Activated T-cell treated with anti-CD3 and anti-CD28 coated beads, Interleukin-2, amount 50 U/mL, for 72 hours (primary cell): ENCODE data around the gene DYNC1LI2. TPM values are rescaled to one million over a fixed set of nuclear protein-coding genes. Genes with fewer than 3 reads are reported as not detected.
"Not testable (repeated sequence)": the region's sequence is repeated elsewhere in the genome, so short reads cannot be mapped to it uniquely, and the experiment has no call there.

Experiments
- ATAC-seq, 2 donors: fragments of 150-1000 bp; cut with Tn5 transposase; replicated peaks in 1 of 2; 2 replicates each; pipeline ENCODE4 v1.10.0; 2021; ENCODE audit warnings: moderate library complexity in 2 of 2, mild to moderate bottlenecking in 1 of 2
- DNase-seq, 2 donors: peaks; one replicate each; pipeline ENCODE4 v3.0.0; 2021 to 2022; ENCODE audit warnings: mixed read lengths in 1 of 2
- H3K27ac Mint-ChIP-seq: one replicate; pipeline ENCODE4 v1.8.0; 2022; ENCODE audit warnings: mild to moderate bottlenecking, moderate library complexity, mixed read lengths
- H3K27me3 Mint-ChIP-seq: one replicate; pipeline ENCODE4 v1.8.0; 2022; ENCODE audit warnings: low read depth, mixed read lengths
- H3K36me3 Mint-ChIP-seq, 2 donors: one replicate each; pipeline ENCODE4 v1.8.0; 2022; ENCODE audit warnings: mixed read lengths in 2 of 2, mild to moderate bottlenecking in 1 of 2; ENCODE audit not compliant: insufficient read depth in 2 of 2
- H3K4me1 Mint-ChIP-seq: one replicate; pipeline ENCODE4 v1.8.0; 2022; ENCODE audit warnings: low read depth, mixed read lengths
- H3K4me3 Mint-ChIP-seq, 2 donors: one replicate each; pipeline ENCODE4 v1.8.0; 2022; ENCODE audit warnings: mild to moderate bottlenecking in 2 of 2, mixed read lengths in 2 of 2, moderate library complexity in 2 of 2
- H3K9me3 Mint-ChIP-seq, 2 donors: one replicate each; pipeline ENCODE4 v1.8.0; 2022; ENCODE audit warnings: mixed read lengths in 2 of 2
- total RNA-seq, 2 donors: library from RNA; stranded (reverse); gene quantifications; one replicate each; pipeline ENCODE4 v1.2.3, GENCODE V29; 2022

Gene DYNC1LI2
- total RNA-seq, 2 donors from 2014 or later: 60.0 to 67.6 TPM

GRCh38 chr16:66689282-66689681, 62.1 kb downstream of the DYNC1LI2 start:
- DNase-seq: no peak
- no peak for ATAC-seq
- Mint-ChIP-seq H3K9me3 (no peaks in the 10 kb centered on the region), H3K27ac (no peak overlapping the region), H3K36me3 (no peaks in the 10 kb centered on the region), H3K27me3 (peaks cover 7% of the 10 kb centered on the region), H3K4me3 (no peak overlapping the region), H3K4me1 (peaks cover 9% of the 10 kb centered on the region)

- H3K9me3 Mint-ChIP-seq: no peaks in the 10 kb centered on the region
- DNase-seq (no peak), ATAC-seq (no peak)
- H3K4me3 Mint-ChIP-seq: no peak overlapping the region
- no peaks in the 10 kb centered on the region for H3K36me3 Mint-ChIP-seq
- peaks cover 9% of the 10 kb centered on the region for H3K4me1 Mint-ChIP-seq
- no peak overlapping the region for H3K27ac Mint-ChIP-seq
- H3K27me3 Mint-ChIP-seq: peaks cover 7% of the 10 kb centered on the region
Observed at GRCh38 chr16:66687906-66688625, 63.3 kb downstream of the DYNC1LI2 start.

- H3K36me3 Mint-ChIP-seq, H3K4me1 Mint-ChIP-seq, ATAC-seq, H3K9me3 Mint-ChIP-seq, H3K27me3 Mint-ChIP-seq, H3K27ac Mint-ChIP-seq, H3K4me3 Mint-ChIP-seq, DNase-seq: not testable (repeated sequence)
Observed at GRCh38 chr16:66685501-66686115, 65.8 kb downstream of the DYNC1LI2 start.

GRCh38 chr16:66682271-66682670, 69.1 kb downstream of the DYNC1LI2 start:
- no peak overlapping the region for H3K4me3 Mint-ChIP-seq
- no peak overlapping the region for H3K27ac Mint-ChIP-seq
- no peaks in the 10 kb centered on the region for H3K36me3 Mint-ChIP-seq
- H3K27me3 Mint-ChIP-seq: no peaks in the 10 kb centered on the region
- no peaks in the 10 kb centered on the region for H3K9me3 Mint-ChIP-seq
- ATAC-seq: no peak
- H3K4me1 Mint-ChIP-seq: no peaks in the 10 kb centered on the region
- no peak for DNase-seq

- Mint-ChIP-seq H3K27ac (no peak overlapping the region), H3K4me1 (no peaks in the 10 kb centered on the region), H3K27me3 (no peaks in the 10 kb centered on the region), H3K9me3 (no peaks in the 10 kb centered on the region), H3K4me3 (no peak overlapping the region), H3K36me3 (no peaks in the 10 kb centered on the region)
- DNase-seq (no peak), ATAC-seq (no peak)
Observed at GRCh38 chr16:66681676-66682075, 69.7 kb downstream of the DYNC1LI2 start.

GRCh38 chr16:66678337-66678736, 73.1 kb downstream of the DYNC1LI2 start:
- Mint-ChIP-seq H3K4me3 (no peak overlapping the region), H3K27me3 (no peaks in the 10 kb centered on the region), H3K4me1 (no peaks in the 10 kb centered on the region), H3K36me3 (no peaks in the 10 kb centered on the region), H3K9me3 (no peaks in the 10 kb centered on the region), H3K27ac (no peak overlapping the region)
- no peak for DNase-seq
- ATAC-seq: no peak

- Mint-ChIP-seq H3K4me1 (no peaks in the 10 kb centered on the region), H3K27ac (no peak overlapping the region)
- ATAC-seq: no peak
Observed at GRCh38 chr16:66677836-66678235, 73.6 kb downstream of the DYNC1LI2 start.

GRCh38 chr16:66677179-66677578, 74.2 kb downstream of the DYNC1LI2 start:
- Mint-ChIP-seq H3K9me3 (no peaks in the 10 kb centered on the region), H3K27ac (no peak overlapping the region), H3K27me3 (no peaks in the 10 kb centered on the region), H3K4me1 (no peaks in the 10 kb centered on the region), H3K36me3 (no peaks in the 10 kb centered on the region), H3K4me3 (no peak overlapping the region)
- DNase-seq (no peak), ATAC-seq (no peak)

More at GRCh38 chr16:66677836-66678235, 73.6 kb downstream of the DYNC1LI2 start:
- H3K9me3 Mint-ChIP-seq: no peaks in the 10 kb centered on the region
- no peaks in the 10 kb centered on the region for H3K36me3 Mint-ChIP-seq
- H3K4me3 Mint-ChIP-seq: no peak overlapping the region
- no peak for DNase-seq
- H3K27me3 Mint-ChIP-seq: no peaks in the 10 kb centered on the region

- no peak overlapping the region for H3K4me3 Mint-ChIP-seq
- H3K27me3 Mint-ChIP-seq: no peaks in the 10 kb centered on the region
- no peak for ATAC-seq
- H3K27ac Mint-ChIP-seq: no peak overlapping the region
- no peaks in the 10 kb centered on the region for H3K9me3 Mint-ChIP-seq
- no peak for DNase-seq
- H3K36me3 Mint-ChIP-seq: no peaks in the 10 kb centered on the region
- no peaks in the 10 kb centered on the region for H3K4me1 Mint-ChIP-seq
Observed at GRCh38 chr16:66676599-66676998, 74.8 kb downstream of the DYNC1LI2 start.

- H3K27ac Mint-ChIP-seq: no peak overlapping the region
- ATAC-seq: no peak
- no peaks in the 10 kb centered on the region for H3K4me1 Mint-ChIP-seq
- no peaks in the 10 kb centered on the region for H3K27me3 Mint-ChIP-seq
- H3K36me3 Mint-ChIP-seq: no peaks in the 10 kb centered on the region
- no peak overlapping the region for H3K4me3 Mint-ChIP-seq
- H3K9me3 Mint-ChIP-seq: no peaks in the 10 kb centered on the region
- DNase-seq: no peak
Observed at GRCh38 chr16:66673691-66674090, 77.7 kb downstream of the DYNC1LI2 start.

Other genes with a start within 250 kb of the DYNC1LI2 start
- 10 to 100 TPM; 16.4 to 16.6 TPM for gene TK2, start 201.5 kb downstream of the DYNC1LI2 start, total RNA-seq
- gene CKLF, start 199.0 kb downstream of the DYNC1LI2 start, total RNA-seq: 100 to 1,000 TPM; 163 to 172 TPM
- gene CMTM1, start 185.2 kb downstream of the DYNC1LI2 start, total RNA-seq: 10 to 100 TPM; 10.1 to 14.4 TPM
- 1 to 10 TPM in 1 of 2 donors, under 1 TPM in 1; 0.31 to 1.2 TPM for gene CMTM2, start 172.1 kb downstream of the DYNC1LI2 start, total RNA-seq
- gene CMTM3, start 146.9 kb downstream of the DYNC1LI2 start, total RNA-seq: 10 to 100 TPM; 82.4 to 90.6 TPM
- 1 to 10 TPM; 3.7 to 3.9 TPM for gene CMTM4, start 54.9 kb downstream of the DYNC1LI2 start, total RNA-seq
- gene TERB1, start 50.0 kb upstream of the DYNC1LI2 start, total RNA-seq: under 1 TPM in 1 of 2 donors, not detected in 1; 0.14 TPM
- 100 to 1,000 TPM in 1 of 2 donors, 10 to 100 TPM in 1; 94.5 to 100 TPM for gene NAE1, start 79.4 kb upstream of the DYNC1LI2 start, total RNA-seq
- not detected for gene CA7, start 92.8 kb upstream of the DYNC1LI2 start, total RNA-seq
- 10 to 100 TPM; 31.8 TPM for gene PDP2, start 128.9 kb upstream of the DYNC1LI2 start, total RNA-seq
- not detected for gene CDH16, start 167.3 kb upstream of the DYNC1LI2 start, total RNA-seq
- gene RRAD, start 173.9 kb upstream of the DYNC1LI2 start, total RNA-seq: 1 to 10 TPM; 1.6 to 3.1 TPM
- gene CIAO2B, start 182.8 kb upstream of the DYNC1LI2 start, total RNA-seq: 100 to 1,000 TPM; 145 to 167 TPM
- 10 to 100 TPM; 28.7 to 33.3 TPM for gene CES2, start 183.9 kb upstream of the DYNC1LI2 start, total RNA-seq
- gene CES3, start 209.7 kb upstream of the DYNC1LI2 start, total RNA-seq: 10 to 100 TPM in 1 of 2 donors, 1 to 10 TPM in 1; 6.9 to 11.5 TPM
- gene CES4A, start 237.0 kb upstream of the DYNC1LI2 start, total RNA-seq: 10 to 100 TPM; 24.4 to 38.8 TPM